ENCODE measurements around the gene FAM83C. TPM values are rescaled to one million over a fixed set of nuclear protein-coding genes. Genes with fewer than 3 reads are reported as not detected.

FAM83C gene
- total and polyA plus RNA-seq, 9 of the 15 experiments (the other 6 are each of a cell fraction or from before 2014, with no cell fraction given), result not detected

DNA sequence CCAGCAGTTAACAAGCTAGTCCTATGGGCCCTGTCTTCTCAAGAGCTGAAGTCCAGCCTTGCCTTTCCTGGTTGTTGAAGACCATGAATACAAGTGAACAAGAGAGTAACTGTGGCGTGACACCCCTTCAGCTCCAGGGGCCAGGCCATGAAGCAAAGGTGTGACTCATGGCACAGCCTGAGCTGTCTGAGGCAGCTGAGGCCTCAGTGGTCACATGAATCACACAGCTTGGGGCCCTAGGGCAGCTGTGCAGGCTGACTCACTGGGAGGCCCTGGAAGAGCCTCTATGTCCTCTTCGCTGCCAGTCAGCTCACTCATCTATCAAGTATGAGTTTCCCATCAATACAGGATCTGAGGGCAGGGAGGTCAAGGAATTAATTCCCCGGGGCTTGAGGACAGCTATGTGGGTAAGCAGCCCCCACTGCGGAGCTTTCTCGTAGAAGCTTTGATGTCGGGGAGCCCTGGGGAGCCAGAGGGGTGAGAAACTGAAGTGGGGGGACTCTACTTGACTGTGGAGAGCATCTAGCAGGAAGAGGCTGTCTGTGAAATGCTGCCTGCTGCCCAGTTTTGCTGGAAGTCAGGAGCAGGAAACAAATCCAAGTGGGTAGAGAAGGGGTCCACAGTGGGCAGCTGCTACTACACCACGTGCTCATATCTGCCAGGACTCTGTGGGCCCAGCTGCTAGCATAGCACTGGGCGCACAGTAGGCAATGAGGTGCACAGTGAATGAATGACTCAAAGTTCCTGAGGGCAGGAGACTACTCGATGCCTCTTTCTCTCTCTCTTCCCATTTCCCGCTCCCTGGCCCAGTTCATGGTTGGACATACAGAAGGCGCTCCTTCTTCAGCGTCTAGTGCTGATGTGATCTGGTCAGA lies 13.7 kb upstream of the FAM83C start (continued):
- TF ChIP-seq, protein P1, sequence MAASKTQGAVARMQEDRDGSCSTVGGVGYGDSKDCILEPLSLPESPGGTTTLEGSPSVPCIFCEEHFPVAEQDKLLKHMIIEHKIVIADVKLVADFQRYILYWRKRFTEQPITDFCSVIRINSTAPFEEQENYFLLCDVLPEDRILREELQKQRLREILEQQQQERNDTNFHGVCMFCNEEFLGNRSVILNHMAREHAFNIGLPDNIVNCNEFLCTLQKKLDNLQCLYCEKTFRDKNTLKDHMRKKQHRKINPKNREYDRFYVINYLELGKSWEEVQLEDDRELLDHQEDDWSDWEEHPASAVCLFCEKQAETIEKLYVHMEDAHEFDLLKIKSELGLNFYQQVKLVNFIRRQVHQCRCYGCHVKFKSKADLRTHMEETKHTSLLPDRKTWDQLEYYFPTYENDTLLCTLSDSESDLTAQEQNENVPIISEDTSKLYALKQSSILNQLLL (CRISPR knock-in tag; IDR thresholded peaks at IDR 0.05; ENCODE audit: borderline replicate concordance), result no peak
- no peak for TF ChIP-seq CHD1 (IDR thresholded peaks at IDR 0.05; ENCODE audit: low read length)
- peak in 1 of 2 experiments; percentile 45; a peak in 1 of 4 replicates for TF ChIP-seq SIN3A (IDR thresholded peaks at IDR 0.05; ENCODE audit: borderline replicate concordance in 2 of 2, control insufficient read depth in 1 of 2, low read depth in 2 of 2, low read length in 2 of 2)
- peak; percentile 36; the same call in 1 of the 2 replicates for TF ChIP-seq MBD2 (IDR thresholded peaks at IDR 0.05; ENCODE audit: borderline replicate concordance, low read depth)
- TF ChIP-seq ZNF347 (CRISPR knock-in tag; IDR thresholded peaks at IDR 0.05; ENCODE audit: low read depth), result no peak
- no peak for TF ChIP-seq ZNF57 (CRISPR knock-in tag; IDR thresholded peaks at IDR 0.05)
- TF ChIP-seq PHTF2 (CRISPR knock-in tag; IDR thresholded peaks at IDR 0.05), result no peak
- TF ChIP-seq, protein P2, sequence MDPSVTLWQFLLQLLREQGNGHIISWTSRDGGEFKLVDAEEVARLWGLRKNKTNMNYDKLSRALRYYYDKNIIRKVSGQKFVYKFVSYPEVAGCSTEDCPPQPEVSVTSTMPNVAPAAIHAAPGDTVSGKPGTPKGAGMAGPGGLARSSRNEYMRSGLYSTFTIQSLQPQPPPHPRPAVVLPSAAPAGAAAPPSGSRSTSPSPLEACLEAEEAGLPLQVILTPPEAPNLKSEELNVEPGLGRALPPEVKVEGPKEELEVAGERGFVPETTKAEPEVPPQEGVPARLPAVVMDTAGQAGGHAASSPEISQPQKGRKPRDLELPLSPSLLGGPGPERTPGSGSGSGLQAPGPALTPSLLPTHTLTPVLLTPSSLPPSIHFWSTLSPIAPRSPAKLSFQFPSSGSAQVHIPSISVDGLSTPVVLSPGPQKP (CRISPR knock-in tag; IDR thresholded peaks at IDR 0.05), result no peak
- TF ChIP-seq, protein P3, sequence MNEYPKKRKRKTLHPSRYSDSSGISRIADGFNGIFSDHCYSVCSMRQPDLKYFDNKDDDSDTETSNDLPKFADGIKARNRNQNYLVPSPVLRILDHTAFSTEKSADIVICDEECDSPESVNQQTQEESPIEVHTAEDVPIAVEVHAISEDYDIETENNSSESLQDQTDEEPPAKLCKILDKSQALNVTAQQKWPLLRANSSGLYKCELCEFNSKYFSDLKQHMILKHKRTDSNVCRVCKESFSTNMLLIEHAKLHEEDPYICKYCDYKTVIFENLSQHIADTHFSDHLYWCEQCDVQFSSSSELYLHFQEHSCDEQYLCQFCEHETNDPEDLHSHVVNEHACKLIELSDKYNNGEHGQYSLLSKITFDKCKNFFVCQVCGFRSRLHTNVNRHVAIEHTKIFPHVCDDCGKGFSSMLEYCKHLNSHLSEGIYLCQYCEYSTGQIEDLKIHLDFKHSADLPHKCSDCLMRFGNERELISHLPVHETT (CRISPR knock-in tag; conservative IDR thresholded peaks at IDR 0.05 in 1 of 2, IDR thresholded peaks at IDR 0.05 in 1 of 2), result 0 out of 4 replicates have a peak, but pooled peaks of 1 of the 2 experiments have one; percentile 38
- TF ChIP-seq SMAD4 (CRISPR knock-in tag; conservative IDR thresholded peaks at IDR 0.05), result peak; percentile 45; the same call in 1 of the 2 replicates
- TF ChIP-seq STAT5B (CRISPR knock-in tag; IDR thresholded peaks at IDR 0.05), result no peak
- TF ChIP-seq, protein P4, sequence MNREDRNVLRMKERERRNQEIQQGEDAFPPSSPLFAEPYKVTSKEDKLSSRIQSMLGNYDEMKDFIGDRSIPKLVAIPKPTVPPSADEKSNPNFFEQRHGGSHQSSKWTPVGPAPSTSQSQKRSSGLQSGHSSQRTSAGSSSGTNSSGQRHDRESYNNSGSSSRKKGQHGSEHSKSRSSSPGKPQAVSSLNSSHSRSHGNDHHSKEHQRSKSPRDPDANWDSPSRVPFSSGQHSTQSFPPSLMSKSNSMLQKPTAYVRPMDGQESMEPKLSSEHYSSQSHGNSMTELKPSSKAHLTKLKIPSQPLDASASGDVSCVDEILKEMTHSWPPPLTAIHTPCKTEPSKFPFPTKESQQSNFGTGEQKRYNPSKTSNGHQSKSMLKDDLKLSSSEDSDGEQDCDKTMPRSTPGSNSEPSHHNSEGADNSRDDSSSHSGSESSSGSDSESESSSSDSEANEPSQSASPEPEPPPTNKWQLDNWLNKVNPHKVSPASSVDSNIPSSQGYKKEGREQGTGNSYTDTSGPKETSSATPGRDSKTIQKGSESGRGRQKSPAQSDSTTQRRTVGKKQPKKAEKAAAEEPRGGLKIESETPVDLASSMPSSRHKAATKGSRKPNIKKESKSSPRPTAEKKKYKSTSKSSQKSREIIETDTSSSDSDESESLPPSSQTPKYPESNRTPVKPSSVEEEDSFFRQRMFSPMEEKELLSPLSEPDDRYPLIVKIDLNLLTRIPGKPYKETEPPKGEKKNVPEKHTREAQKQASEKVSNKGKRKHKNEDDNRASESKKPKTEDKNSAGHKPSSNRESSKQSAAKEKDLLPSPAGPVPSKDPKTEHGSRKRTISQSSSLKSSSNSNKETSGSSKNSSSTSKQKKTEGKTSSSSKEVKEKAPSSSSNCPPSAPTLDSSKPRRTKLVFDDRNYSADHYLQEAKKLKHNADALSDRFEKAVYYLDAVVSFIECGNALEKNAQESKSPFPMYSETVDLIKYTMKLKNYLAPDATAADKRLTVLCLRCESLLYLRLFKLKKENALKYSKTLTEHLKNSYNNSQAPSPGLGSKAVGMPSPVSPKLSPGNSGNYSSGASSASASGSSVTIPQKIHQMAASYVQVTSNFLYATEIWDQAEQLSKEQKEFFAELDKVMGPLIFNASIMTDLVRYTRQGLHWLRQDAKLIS (CRISPR knock-in tag; IDR thresholded peaks at IDR 0.05), result no peak
- peak; percentile 86 for TF ChIP-seq ZNF175 (CRISPR knock-in tag; IDR thresholded peaks at IDR 0.05; ENCODE audit: low read depth)
- TF ChIP-seq POLR2G (IDR thresholded peaks at IDR 0.05; ENCODE audit: low read depth, low read length), result no peak
- no peak for TF ChIP-seq KLF10 (CRISPR knock-in tag; IDR thresholded peaks at IDR 0.05)
- TF ChIP-seq ILF3 (IDR thresholded peaks at IDR 0.05; ENCODE audit: borderline replicate concordance), result no peak
- TF ChIP-seq EP300 (IDR thresholded peaks at IDR 0.05; ENCODE audit: low read length), result 0 out of 2 replicates have a peak, but pooled peaks have one; percentile 29
- TF ChIP-seq SETDB1 (IDR thresholded peaks at IDR 0.05; ENCODE audit: low read length), result no peak
- TF ChIP-seq BHLHE40 (IDR thresholded peaks at IDR 0.05; ENCODE audit: low read length), result peak; percentile 83
